Measurements from ENCODE around the gene GPR108. TPM values are rescaled to one million over a fixed set of nuclear protein-coding genes. Genes with fewer than 3 reads are reported as not detected.
A peak's percentile ranks its signal among the peaks of the same experiment; 100 is the strongest.

GPR108 gene
- total and polyA plus RNA-seq, 2 of the 13 experiments (the other 11 are each of a cell fraction or from before 2014, with no cell fraction given): 36.4 to 63.0 TPM

- TF ChIP-seq KIAA2018 (CRISPR knock-in tag; IDR thresholded peaks at IDR 0.05; ENCODE audit: borderline replicate concordance) (no peak), FOXK1 (CRISPR knock-in tag; IDR thresholded peaks at IDR 0.05; ENCODE audit: borderline replicate concordance, low read depth) (peak; percentile 58; the same call in 1 of the 2 replicates), PBX3 (CRISPR knock-in tag; IDR thresholded peaks at IDR 0.05; ENCODE audit: borderline replicate concordance) (no peak), TP53 (CRISPR knock-in tag; conservative IDR thresholded peaks at IDR 0.05) (no peak; the same call in 1 of the 2 replicates), NR2C2 (CRISPR knock-in tag; IDR thresholded peaks at IDR 0.05; ENCODE audit: borderline replicate concordance) (peak; percentile 88), NAIF1 (CRISPR knock-in tag; IDR thresholded peaks at IDR 0.05; ENCODE audit: borderline replicate concordance) (no peak), SMAD3 (CRISPR knock-in tag; IDR thresholded peaks at IDR 0.05) (no peak), ZNF124 (CRISPR knock-in tag; IDR thresholded peaks at IDR 0.05) (peak; percentile 51; the same call in 1 of the 2 replicates), ZXDC (CRISPR knock-in tag; IDR thresholded peaks at IDR 0.05) (no peak), POLR2A (IDR thresholded peaks at IDR 0.05; ENCODE audit: insufficient read depth in 1 of 2, low read depth in 2 of 2, low read length in 2 of 2) (peak in 1 of 2 experiments; percentile 37; a peak in 3 of 4 replicates), PAXIP1 (CRISPR knock-in tag; conservative IDR thresholded peaks at IDR 0.05) (peak; percentile 51; the same call in 1 of the 2 replicates)
Measured at GRCh38 chr19:6753178-6754031, 16.0 kb upstream of the GPR108 start (continued).
